HG02885 (cell line): ENCODE data around the gene SDK1.
"Not testable (repeated sequence)": the region's sequence is repeated elsewhere in the genome, so short reads cannot be mapped to it uniquely, and the experiment has no call there.

Experiments
- ATAC-seq: cut with Tn5 transposase; IDR thresholded peaks from one replicate; pipeline ENCODE4 v1.9.1; 2021; ENCODE audit warnings: mild to moderate bottlenecking; ENCODE audit not compliant: unreplicated experiment, poor library complexity

SDK1 gene

DNA sequence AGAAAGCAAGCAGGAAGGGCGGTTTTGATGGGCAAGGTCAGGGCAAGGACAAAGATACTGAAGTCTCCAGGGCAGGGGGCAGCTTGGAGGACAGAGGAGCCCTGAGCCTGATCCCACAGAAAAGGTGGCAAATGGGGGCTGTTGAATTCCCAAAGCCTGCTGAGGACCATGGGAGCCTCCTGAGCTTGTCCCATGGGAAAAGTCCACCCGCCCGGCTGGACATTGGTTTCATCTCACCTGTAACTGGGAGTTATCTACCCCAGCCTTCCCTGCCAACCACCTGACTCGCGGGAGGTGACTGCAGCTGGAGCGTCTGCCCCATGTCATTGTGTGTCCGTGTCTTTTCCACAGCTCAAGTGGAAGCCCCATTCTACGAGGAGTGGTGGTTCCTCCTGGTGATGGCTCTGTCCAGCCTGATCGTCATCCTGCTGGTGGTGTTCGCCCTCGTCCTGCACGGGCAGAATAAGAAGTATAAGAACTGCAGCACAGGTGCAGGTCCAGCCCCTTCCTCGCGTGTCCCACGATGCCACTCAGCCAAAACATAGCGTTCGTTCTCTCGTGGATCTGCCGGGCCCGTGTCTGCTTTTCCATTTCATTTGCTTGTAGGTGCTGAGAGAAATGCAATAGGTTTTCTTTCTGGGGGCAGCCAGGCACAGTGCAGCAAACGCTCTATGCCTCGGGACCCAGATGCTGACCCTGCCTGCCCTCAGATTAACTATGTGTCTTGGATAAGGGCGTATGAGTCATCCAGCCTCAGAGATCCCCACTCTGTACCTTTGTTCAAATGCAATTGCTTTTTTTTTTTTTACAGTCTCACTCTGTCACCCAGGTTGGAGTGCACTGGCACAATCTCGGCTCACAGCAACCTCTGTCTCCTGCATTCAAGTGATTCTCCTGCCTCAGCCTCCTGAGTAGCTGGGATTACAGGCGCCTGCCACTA is 936.5 kb downstream of the SDK1 start:
- ATAC-seq, result no peak

DNA sequence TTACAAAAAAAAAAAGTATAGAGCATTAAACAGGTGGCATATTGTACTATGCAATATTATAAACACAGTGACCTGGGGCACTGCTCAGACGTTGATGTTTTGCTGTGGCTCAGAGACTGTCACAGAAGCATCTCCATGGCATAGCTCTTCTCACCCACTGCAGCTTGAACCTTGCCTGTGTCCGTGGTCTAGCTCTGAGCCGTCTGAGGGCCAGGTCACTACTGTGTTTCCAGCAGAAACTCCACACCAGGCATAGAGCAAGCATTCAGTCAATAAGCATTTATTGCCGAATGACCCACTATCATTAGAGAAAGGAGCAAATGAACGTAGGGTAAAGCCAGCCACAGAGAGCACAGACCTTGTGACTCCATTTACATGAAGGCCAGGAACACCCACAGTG is 937.8 kb downstream of the SDK1 start:
- ATAC-seq, result no peak

DNA sequence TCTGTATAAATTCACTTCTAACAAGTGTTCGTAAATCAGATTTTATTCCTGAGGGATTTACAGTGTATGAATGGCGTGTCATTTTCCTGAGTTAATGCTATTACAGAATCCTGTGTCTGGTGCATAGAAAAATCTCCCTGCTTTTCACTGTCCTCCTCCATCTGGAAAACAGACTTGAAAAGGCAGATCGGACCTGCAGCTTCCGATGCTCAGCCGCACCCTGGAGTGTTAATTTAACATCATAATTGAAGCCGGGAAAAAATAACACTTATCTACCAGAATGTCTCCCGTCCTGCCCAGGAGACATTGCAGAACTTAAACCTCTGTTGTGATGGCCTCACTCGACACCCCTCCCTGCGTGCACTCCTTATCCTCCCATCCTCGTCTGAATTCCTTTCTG is 939.0 kb downstream of the SDK1 start:
- ATAC-seq, result no peak

DNA sequence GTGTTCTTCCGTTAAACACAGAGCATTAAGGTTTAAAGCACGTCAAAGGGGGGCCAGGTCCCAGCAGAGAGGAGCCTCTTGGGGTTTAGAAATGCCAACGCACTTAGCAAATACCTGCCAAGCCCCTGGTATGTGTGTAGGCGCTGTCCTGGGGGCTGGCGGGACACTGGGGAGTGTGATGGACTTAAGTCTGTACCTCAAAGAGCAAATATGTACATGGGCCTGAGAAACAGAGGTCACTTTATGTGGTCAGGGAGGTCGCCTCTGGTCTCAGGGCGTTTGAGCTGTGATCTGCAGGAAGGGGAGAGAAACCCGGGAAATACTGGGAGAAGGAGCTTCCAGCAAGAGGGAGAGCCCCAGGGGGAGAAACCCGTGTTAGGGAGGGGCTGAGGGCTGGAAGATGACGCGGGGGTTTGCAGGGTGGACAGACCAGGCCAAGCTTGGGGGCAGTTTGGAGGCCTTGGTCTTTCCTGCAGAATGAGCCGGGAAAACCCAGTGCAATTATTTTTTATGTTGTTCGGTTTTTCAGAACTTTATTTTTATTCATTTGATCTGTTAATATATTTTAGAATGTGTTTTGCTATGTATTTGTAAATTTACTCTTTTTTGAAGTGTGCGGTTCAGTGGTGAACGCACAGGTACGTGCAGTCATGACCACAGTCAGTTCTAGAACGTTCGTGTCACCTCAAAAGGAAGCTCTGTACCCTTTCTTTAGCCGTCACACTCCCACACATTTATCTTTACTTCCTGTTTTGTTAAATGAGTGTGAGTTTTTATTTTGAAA is 939.7 kb downstream of the SDK1 start:
- no peak for ATAC-seq

DNA sequence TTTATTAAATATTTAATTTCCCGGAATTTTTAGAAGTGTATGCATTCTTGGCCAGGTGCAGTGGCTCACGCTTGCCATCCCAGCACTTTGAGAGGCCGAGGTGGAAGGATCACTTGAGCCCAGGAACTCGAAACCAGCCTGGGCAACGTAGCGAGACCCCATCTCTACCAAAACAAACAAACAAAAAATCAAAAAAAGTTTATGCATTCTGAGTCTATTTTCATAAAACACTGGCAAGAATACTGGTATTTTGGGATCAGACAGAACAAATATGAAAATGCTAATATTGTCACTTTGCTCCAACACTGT is 940.2 kb downstream of the SDK1 start:
- ATAC-seq, result no peak

DNA sequence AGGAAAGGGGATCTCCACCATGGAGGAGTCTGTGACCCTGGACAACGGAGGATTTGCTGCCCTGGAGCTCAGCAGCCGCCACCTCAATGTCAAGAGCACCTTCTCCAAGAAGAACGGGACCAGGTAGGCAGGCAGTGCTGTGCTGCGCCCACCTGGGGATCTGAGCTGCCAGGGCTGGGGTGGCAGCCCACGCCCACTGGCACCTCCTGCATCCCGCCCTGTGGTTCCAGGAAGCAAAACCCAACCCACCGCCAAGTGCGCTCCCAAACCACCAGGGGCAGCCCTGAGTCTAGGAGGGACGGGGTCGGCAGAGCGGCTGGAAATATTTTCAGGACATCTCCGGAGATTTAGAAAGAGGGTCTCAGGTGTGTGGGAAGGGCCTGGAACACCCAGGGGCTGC is 940.7 kb downstream of the SDK1 start:
- ATAC-seq, result no peak

DNA sequence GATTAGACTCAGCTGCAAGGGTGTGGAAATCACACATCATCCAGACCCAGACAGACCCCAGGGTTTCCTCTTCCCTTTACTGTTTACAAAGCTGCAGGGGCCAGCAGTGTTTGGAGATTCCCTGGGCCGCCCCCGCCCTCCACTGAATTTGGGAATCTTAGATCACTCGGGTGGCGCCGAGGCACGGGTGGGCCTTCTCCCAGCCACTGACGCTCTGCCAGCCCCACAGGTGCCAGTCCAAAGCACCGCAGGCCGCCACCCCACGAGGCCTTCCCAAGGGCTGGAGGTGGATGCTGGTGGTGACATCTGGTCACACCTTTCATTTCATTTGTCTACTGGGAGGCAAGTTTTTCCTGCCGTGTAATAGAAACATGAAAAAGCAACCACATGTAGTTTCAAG is 941.7 kb downstream of the SDK1 start:
- ATAC-seq, result no peak

DNA sequence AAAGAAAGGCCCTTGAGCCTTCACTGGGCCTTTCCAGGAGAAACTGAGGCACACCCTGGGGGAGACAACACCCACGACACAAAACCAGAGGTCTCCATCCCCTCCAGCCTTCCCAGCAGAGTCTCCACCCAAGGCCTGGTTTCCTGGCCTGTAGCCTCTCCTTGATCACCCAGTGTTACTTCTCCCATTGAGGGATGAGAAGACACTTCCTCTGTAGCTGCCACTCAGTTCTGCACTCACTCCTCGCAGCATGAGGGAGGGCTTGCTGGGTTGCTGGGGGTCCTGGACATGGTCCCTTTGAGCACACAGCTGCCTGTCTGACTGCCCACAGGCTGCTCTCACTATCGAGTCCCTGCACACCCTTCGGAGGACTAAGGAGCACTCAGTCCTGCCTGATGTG is 943.0 kb downstream of the SDK1 start:
- ATAC-seq, result no peak

DNA sequence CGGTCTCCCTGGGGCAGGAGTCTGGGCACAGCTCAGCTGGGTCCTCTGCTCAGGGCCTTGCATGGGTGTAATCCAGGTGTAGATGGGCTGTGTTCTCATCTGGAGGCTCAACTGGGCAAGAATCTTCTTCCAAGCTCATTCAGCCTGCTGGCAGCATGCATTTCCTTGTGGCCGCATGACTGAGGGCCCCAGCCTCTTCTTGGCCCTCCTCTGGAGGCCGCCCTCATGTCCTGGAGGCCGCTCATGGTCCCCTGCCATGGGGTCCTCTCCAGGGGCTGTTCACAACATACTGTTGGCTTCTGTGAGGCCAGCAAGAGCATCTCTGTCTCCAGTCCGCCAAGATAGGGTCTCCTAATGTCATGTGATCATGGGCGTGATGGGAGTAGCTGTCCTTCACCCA is 943.6 kb downstream of the SDK1 start:
- ATAC-seq, result no peak

DNA sequence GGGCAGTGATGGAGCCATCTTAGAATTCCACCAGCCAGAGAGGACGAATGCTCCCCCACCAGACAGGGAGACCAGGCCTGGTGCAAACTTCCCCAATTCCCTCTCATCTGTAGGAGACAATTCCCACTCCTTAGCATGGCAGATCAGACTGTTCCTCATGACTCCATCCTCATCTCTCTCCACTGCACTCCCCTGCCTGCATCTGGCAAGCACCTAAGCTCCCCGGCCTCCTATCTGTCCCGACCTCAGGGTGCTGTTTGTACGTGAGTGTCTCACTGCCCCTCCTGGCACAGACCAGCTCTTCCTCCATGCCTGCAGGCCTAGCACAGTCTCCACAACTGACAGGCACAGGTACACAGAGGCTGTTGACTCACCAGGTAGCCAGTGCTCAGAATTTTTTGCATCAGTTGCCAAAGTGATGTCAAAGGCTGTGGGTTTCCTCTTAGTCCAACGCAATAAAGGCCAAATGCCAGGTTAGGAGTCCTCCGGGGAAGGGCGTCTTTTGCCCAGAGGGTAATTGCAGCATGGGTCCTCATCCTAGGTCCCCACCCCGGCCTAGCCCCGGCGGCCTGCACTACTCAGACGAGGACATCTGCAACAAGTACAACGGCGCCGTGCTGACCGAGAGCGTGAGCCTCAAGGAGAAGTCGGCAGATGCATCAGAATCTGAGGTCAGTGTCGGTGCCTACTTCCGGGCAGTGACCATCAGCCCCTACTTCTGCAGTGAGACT is 944.2 kb downstream of the SDK1 start:
- ATAC-seq, result no peak

DNA sequence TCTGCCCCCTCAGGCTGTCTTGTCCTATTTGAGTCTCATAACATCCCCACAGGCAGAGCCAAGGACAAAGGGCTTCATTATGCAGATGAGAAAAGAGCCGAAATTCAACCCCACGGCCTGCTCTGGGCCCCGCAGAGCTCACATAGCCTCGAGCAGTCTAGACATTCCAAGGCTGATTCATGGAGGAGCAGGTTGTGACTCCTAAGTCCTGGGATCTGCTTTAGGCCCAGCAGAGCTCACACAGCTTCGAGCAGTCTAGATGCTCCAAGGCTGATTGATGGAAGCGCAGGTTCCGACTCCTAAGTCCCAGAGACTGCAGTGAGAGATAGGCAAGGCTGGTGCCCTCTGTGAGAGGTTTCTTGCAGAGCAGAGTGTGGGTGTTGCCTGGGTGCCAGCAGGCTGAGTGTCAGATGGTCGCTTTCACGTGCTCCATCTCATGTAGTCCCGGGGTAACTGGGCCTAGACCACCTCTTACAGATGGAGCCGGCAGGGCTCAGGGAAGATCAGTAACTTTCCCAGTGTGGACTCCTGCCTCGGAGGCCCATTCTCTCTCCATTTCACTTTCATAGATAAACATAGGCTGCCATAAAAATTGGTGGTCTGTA is 944.9 kb downstream of the SDK1 start:
- ATAC-seq, result no peak

DNA sequence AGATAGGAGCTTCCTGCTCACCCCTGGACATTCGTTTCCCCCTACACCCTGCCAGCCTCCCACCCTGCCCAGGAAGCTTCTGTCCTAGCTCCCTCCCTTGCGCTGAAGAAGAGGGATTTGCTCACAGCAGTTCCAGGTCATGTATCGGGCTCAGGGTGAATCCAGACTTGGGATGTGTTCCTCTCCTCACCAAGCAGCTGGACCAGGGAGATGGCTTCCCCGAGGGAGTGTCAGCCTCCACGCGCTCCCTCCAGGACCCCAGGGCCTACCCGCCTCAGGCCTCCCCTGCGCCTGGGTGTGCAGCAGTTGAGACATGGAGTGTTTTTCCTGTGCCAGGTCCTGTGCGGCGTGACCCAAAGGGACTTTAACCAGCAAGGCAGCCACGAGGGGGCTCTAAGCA is 945.5 kb downstream of the SDK1 start:
- ATAC-seq, result no peak

DNA sequence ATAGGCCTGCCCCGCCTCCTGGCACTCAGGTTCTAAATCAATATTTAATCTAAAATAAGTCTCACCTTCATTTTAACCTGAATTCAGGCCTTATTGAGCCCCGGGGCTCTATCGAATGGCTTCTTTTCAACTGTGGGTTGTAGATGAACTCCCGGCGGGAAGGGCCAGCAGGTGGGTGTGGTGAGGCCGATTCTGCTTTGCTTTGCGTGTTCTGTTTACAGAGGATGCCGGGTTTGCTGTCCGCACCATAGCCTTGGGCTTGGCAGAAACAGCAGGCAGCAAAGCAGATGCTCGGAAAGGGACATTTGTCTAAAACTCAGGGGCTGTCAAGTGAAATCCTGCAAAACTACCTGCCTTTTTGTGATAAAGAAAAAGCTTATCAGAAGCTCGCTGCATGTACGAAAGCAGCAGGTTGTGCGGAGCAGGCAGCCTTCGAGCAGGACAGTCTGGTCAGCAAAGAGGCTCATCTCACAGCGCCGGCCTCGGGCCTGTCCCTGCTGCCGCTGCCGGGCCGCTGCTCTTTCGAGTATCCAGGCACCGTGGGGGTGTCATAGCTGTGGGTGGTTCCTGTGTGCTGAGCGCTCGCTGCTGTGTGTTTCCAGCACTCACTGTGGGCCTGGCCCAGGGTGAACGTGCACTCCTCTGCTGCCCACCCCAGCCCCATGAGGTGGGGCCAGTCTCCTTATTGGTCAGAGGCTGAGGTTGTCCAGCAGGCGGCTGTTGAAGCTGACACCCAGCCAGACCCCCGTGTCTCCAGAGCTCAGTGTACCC is 946.2 kb downstream of the SDK1 start:
- no peak for ATAC-seq

DNA sequence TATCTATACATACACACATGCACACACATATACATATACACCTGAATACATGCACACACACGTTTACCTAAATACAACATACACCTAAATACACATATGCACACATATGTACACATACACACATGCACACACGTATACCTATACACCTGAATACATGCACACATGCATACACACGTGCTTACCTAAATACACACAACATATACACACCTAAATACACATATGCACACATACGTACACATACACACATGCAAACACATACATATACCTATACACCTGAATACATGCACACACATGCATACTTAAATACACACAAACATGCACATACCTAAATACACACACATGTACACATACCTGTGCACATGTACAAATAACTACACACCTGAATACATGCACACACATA is 947.2 kb downstream of the SDK1 start:
- no peak for ATAC-seq

DNA sequence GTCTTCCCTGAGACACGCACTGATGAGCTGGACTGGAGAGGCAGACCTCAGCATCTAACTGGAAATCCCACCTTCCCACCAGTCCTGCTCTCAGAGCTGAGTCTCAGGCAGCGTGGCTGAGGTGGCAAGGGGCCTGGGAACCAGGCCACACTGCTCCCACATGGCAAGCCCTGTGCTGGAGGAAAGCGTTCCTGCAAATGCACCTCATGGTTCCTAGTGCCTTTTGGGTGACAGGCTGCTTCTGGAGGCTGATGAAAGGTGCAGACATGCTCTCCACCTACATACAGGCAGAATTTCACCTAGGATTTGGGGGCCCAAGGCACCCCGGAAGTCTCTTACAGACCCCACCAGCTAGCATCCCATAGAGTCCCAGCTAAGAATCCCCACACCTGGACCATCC is 948.2 kb downstream of the SDK1 start:
- ATAC-seq, result no peak

DNA sequence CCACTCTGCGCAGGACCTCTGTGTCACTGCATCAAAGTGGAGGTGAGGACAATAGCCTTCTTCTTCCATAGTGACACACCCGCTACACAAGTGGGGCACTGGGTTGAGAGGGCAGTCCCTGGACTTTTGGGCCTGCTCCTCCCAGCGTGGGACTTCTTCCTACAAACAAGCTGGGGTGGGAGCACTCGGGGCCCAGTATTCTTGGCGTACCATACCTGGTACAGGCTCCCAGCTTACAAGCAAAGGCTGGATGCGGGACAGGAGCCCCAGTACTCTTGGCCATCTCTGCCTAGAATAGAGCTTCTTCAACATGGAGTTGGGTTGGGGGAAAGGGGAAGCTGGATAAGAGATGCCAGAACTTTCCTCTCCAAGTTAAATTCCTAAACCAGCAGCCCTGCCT is 954.3 kb downstream of the SDK1 start:
- ATAC-seq, result no peak

DNA sequence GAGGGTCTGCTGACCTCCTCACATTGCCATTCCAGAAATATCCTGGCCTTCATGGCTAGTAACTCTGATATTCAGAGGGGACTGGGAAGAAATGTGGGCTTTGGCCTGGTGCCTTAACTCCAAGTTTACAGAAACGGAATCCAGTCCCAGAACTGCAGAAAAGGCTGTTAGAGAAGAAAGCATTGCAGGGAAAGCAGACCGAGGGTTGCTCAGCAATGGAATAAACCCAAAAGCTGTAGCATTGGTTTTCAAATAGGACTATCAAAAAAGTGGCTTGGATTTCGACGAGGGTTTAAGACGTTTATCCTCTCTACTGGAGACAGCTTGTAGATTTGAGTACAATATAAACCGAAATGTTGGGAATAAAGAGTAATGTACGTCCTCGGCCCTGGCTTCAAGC is 955.2 kb downstream of the SDK1 start:
- ATAC-seq, result no peak

DNA sequence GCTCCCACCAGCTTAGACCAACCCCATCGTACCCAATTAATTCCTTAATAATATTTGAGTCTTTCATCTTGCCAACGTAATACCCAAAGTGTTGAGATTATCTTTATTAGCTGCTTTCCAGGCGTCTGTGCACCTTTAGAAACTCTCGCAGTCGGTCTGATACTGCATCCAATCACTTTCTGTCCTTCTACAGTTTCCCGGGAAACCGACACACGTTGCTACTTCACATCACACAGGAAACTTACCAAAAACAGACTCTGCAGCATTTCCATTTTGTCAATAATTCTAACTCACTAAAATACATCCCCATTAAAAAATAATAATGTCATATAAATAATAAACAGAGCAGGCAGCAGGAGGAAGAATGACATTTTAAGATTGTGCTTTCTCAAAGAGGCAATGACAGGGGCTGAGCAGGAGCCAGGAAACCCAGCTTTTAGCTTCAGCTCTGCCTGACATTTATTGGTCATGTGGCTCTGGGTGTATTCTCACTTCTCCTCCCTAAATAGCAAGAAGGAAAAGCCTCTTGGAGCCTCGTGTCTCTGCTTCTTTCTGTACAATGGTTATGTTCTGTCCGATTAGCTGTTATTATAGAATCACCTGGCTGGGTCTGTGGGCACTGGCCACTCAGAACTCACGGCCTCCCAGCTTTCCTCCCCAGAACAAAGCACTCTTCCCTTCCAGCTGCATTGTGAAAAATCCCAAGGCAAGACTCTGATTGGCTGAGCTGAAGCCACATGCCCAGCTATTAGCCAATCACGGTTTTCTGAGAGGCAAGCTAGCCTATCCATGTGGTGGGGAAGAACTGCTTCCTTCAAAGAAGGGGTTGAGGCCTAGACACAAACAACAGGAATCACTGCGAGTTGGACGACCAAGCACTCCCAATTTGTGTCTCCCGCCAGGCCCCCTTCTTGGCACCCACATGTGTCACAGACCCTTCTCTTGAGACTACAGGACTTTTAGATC is 956.4 kb downstream of the SDK1 start:
- no peak for ATAC-seq

DNA sequence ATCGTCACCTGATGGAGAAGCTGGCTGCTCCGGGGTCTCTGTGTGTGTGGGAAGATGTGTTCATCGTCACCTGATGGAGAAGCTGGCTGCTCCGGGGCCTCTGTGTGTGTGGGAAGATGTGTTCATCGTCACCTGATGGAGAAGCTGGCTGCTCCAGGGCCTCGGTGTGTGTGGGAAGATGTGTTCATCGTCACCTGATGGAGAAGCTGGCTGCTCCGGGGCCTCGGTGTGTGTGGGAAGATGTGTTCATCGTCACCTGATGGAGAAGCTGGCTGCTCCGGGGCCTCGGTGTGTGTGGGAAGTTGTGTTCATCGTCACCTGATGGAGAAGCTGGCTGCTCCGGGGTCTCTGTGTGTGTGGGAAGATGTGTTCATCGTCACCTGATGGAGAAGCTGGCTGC is 959.1 kb downstream of the SDK1 start:
- not testable (repeated sequence) for ATAC-seq
